ENCODE data around the gene TENM3.

TENM3 gene

GRCh38 chr4:182495031-182495430 lies 251.8 kb downstream of the TENM3 start:
- no peak overlapping the region for H3K27ac ChIP-seq

GRCh38 chr4:182495645-182496385 lies 252.6 kb downstream of the TENM3 start:
- TF ChIP-seq CTCF (conservative IDR thresholded peaks at IDR 0.05) (no peak), ZFX (IDR thresholded peaks at IDR 0.05) (no peak)
- H3K27ac ChIP-seq, result no peak overlapping the region

More at GRCh38 chr4:182495031-182495430, 251.8 kb downstream of the TENM3 start:
- no peak for TF ChIP-seq ZFX (IDR thresholded peaks at IDR 0.05)
- TF ChIP-seq CTCF (conservative IDR thresholded peaks at IDR 0.05), result no peak

GRCh38 chr4:182496408-182496807 lies 253.2 kb downstream of the TENM3 start:
- H3K27ac ChIP-seq, result no peak overlapping the region
- TF ChIP-seq ZFX (IDR thresholded peaks at IDR 0.05), result no peak
- no peak for TF ChIP-seq CTCF (conservative IDR thresholded peaks at IDR 0.05)

- TF ChIP-seq ZFX (IDR thresholded peaks at IDR 0.05), result no peak
- no peak for TF ChIP-seq CTCF (conservative IDR thresholded peaks at IDR 0.05)
- no peak overlapping the region for H3K27ac ChIP-seq
These were observed 258.9 kb downstream of the TENM3 start for GRCh38 chr4:182502064-182502463.

GRCh38 chr4:182504463-182504862 lies 261.3 kb downstream of the TENM3 start:
- TF ChIP-seq CTCF (conservative IDR thresholded peaks at IDR 0.05) (no peak), ZFX (IDR thresholded peaks at IDR 0.05) (no peak)
- H3K27ac ChIP-seq, result no peak overlapping the region

- TF ChIP-seq ZFX (IDR thresholded peaks at IDR 0.05) (no peak), CTCF (conservative IDR thresholded peaks at IDR 0.05) (no peak)
These were observed 264.6 kb downstream of the TENM3 start for GRCh38 chr4:182507805-182508204.

GRCh38 chr4:182510836-182511235 lies 267.6 kb downstream of the TENM3 start:
- no peak overlapping the region for H3K27ac ChIP-seq
- TF ChIP-seq ZFX (IDR thresholded peaks at IDR 0.05), result no peak
- TF ChIP-seq CTCF (conservative IDR thresholded peaks at IDR 0.05), result no peak

More at GRCh38 chr4:182507805-182508204, 264.6 kb downstream of the TENM3 start:
- no peak overlapping the region for H3K27ac ChIP-seq

Measured in C4-2B (cell line).